Activated naive CD8-positive, alpha-beta T cell treated with anti-CD3 and anti-CD28 coated beads for 36 hours (primary cell): Measurements from ENCODE around the gene ANKH. TPM values are rescaled to one million over a fixed set of nuclear protein-coding genes. Genes with fewer than 3 reads are reported as not detected.
"Not testable (repeated sequence)": the region's sequence is repeated elsewhere in the genome, so short reads cannot be mapped to it uniquely, and the experiment has no call there.

Experiments
- DNase-seq: peaks from one replicate; pipeline ENCODE4 v3.0.0; 2021
- H3K27ac Mint-ChIP-seq: one replicate; pipeline ENCODE4 v1.8.0; 2022; ENCODE audit warnings: mild to moderate bottlenecking, moderate library complexity, mixed read lengths
- H3K27me3 Mint-ChIP-seq: one replicate; pipeline ENCODE4 v1.8.0; 2022; ENCODE audit warnings: mild to moderate bottlenecking, mixed read lengths
- H3K36me3 Mint-ChIP-seq: one replicate; pipeline ENCODE4 v1.8.0; 2021; ENCODE audit warnings: mild to moderate bottlenecking, mixed read lengths
- H3K4me1 Mint-ChIP-seq: one replicate; pipeline ENCODE4 v1.8.0; 2021; ENCODE audit warnings: mixed read lengths
- H3K4me3 Mint-ChIP-seq: one replicate; pipeline ENCODE4 v1.8.0; 2022; ENCODE audit warnings: mild to moderate bottlenecking, moderate library complexity, mixed read lengths
- H3K9me3 Mint-ChIP-seq: one replicate; pipeline ENCODE4 v1.8.0; 2022; ENCODE audit warnings: mixed read lengths
- total RNA-seq, 2 experiments: library from RNA; stranded (reverse); gene quantifications; one replicate each; pipeline ENCODE4 v1.2.3, GENCODE V29; 2021

The ANKH gene
- total RNA-seq, 2 experiments from 2014 or later: 82.5 to 84.6 TPM

DNA sequence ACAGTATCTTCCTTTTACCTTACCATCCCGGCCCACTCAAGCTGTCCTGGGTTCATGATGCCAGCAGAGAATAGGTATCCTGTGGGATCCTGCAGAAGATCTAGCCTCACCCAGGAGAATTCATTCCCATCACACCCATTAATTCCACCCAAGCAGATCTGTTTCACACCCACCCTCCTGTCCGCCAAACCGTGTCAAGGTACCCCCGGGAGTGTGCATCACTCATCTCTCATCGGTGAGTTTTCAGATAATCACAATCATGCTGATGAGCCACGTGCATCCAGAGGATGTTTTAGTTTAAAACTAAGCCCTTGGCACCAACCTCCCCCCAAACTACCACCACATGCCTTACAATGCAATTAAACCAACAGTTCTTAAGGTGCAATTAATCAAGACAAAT is 18.8 kb downstream of the ANKH start:
- peaks cover 11% of the 10 kb centered on the region for H3K36me3 Mint-ChIP-seq
- H3K27ac Mint-ChIP-seq: no peak overlapping the region
- DNase-seq: no peak
- no peaks in the 10 kb centered on the region for H3K9me3 Mint-ChIP-seq
- no peaks in the 10 kb centered on the region for H3K27me3 Mint-ChIP-seq
- H3K4me1 Mint-ChIP-seq: peaks cover 24% of the 10 kb centered on the region
- H3K4me3 Mint-ChIP-seq: no peak overlapping the region

- Mint-ChIP-seq H3K27me3 (no peaks in the 10 kb centered on the region), H3K4me3 (no peak overlapping the region), H3K27ac (no peak overlapping the region), H3K4me1 (peaks cover 24% of the 10 kb centered on the region), H3K36me3 (peaks cover 11% of the 10 kb centered on the region), H3K9me3 (no peaks in the 10 kb centered on the region)
- no peak for DNase-seq
These were observed 19.5 kb downstream of the ANKH start for GRCh38 chr5:14851999-14852526.

DNA sequence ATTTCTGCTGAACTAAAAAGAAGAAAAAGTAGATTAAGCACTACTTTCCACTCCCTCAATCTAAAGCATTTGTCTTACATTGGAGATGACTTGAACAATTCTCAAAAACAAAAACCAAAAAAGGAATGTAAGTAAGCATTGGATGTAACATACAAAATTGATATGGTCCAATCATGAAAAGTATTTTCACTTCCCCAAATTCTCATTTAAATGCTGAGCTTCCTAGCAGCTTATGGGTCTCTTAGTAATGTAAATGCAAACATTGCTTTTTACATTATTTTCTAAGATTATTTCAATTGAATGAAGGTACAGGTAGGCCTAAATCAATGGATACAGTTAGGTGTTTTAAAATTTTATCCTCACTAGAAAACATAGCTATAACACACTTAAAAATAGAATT is 20.0 kb downstream of the ANKH start:
- Mint-ChIP-seq H3K27ac (no peak overlapping the region), H3K4me1 (peaks cover 21% of the 10 kb centered on the region), H3K27me3 (no peaks in the 10 kb centered on the region), H3K9me3 (no peaks in the 10 kb centered on the region), H3K4me3 (no peak overlapping the region), H3K36me3 (peaks cover 15% of the 10 kb centered on the region)
- no peak for DNase-seq

DNA sequence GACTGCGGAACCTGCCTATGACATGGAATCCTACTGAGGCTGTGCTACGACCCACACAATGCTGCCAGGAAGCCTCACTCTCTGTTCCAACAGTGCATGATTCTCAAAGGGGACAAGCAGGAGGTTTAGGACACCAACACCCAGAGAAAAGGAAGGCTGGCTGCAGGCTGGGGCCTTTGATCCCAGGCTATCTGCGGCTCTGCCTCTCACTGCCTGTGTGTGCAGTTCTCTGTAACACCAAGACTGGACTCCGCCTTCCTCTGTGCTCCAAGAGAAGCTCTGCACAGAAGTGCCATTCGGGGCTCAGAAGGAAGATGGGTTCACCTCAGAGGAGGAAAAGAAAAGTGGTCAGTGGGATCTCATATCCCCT is 20.5 kb downstream of the ANKH start:
- H3K4me1 Mint-ChIP-seq: peaks cover 15% of the 10 kb centered on the region
- DNase-seq: no peak
- no peaks in the 10 kb centered on the region for H3K27me3 Mint-ChIP-seq
- H3K4me3 Mint-ChIP-seq: no peak overlapping the region
- H3K36me3 Mint-ChIP-seq: peaks cover 14% of the 10 kb centered on the region
- no peak overlapping the region for H3K27ac Mint-ChIP-seq
- no peaks in the 10 kb centered on the region for H3K9me3 Mint-ChIP-seq

GRCh38 chr5:14850419-14851049 is 21.0 kb downstream of the ANKH start:
- peaks cover 12% of the 10 kb centered on the region for H3K4me1 Mint-ChIP-seq
- no peak overlapping the region for H3K4me3 Mint-ChIP-seq
- DNase-seq: no peak
- no peaks in the 10 kb centered on the region for H3K27me3 Mint-ChIP-seq
- H3K27ac Mint-ChIP-seq: no peak overlapping the region
- H3K9me3 Mint-ChIP-seq: no peaks in the 10 kb centered on the region
- H3K36me3 Mint-ChIP-seq: peaks cover 14% of the 10 kb centered on the region

- H3K4me3 Mint-ChIP-seq: no peak overlapping the region
- peaks cover 10% of the 10 kb centered on the region for H3K4me1 Mint-ChIP-seq
- no peaks in the 10 kb centered on the region for H3K27me3 Mint-ChIP-seq
- no peak for DNase-seq
- H3K9me3 Mint-ChIP-seq: no peaks in the 10 kb centered on the region
- H3K36me3 Mint-ChIP-seq: peaks cover 8% of the 10 kb centered on the region
- H3K27ac Mint-ChIP-seq: no peak overlapping the region
These were observed 21.9 kb downstream of the ANKH start for GRCh38 chr5:14849516-14850294.

DNA sequence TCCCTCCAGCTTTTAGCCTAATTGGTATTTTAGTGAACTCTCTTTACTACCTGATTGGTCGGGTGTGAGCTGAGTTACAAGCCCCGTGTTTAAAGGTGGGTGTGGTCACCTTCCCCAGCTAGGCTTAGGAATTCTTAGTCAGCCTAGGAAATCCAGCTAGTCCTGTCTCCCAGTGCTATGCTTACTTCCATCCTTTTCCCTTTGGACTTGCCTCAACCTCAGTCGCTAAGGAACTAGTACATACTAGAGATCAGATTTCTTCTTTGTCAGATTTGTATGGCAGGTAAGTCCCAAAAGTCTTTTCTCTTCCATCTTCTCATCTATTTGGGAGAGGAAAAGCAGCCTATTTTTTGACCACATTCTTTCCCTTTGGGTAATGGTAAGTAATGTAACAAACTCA is 22.6 kb downstream of the ANKH start:
- H3K36me3 Mint-ChIP-seq, H3K27ac Mint-ChIP-seq, H3K9me3 Mint-ChIP-seq, H3K4me1 Mint-ChIP-seq, H3K4me3 Mint-ChIP-seq, H3K27me3 Mint-ChIP-seq, DNase-seq: not testable (repeated sequence)

DNA sequence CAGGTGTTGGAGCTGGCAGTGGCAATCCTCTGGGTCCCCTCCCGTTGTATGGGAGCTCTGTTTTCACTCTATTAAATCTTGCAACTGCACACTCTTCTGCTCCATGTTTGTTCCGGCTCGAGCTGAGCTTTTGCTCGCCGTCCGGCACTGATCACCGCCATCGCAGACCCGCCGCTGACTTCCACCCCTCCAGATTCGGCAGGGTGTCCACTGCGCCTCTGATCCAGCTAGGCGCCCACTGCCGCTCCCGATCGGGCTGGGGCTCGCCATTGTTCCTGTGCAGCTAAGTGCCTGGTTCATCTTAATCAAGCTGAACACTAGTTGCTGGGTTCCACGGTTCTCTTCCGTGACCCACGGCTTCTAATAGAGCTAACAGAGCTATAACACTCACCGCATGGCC is 23.2 kb downstream of the ANKH start:
- peaks cover 8% of the 10 kb centered on the region for H3K36me3 Mint-ChIP-seq
- H3K27ac Mint-ChIP-seq: no peak overlapping the region
- no peak for DNase-seq
- no peaks in the 10 kb centered on the region for H3K9me3 Mint-ChIP-seq
- peaks cover 5% of the 10 kb centered on the region for H3K4me1 Mint-ChIP-seq
- no peaks in the 10 kb centered on the region for H3K27me3 Mint-ChIP-seq
- H3K4me3 Mint-ChIP-seq: no peak overlapping the region

DNA sequence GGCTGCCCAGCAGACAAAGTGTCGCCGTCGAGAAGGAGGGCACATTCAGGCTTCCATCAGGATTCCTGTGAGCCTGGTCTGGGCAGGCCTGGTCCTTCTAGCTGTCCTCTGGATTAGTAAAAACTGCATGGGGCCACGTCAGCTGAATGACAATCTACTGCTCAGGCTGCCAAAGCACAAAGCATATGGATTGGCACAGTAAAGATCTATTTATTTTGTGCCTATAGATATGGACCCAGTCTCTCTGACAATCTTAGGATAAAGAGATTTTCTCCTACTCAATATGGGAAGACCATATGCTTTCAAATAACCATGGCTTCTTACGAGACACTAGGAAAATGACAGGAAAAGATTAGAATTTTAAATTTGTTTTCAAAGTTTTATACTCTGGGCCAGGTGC is 24.1 kb downstream of the ANKH start:
- H3K9me3 Mint-ChIP-seq: no peaks in the 10 kb centered on the region
- peaks cover 5% of the 10 kb centered on the region for H3K4me1 Mint-ChIP-seq
- H3K27me3 Mint-ChIP-seq: no peaks in the 10 kb centered on the region
- peaks cover 8% of the 10 kb centered on the region for H3K36me3 Mint-ChIP-seq
- no peak overlapping the region for H3K27ac Mint-ChIP-seq
- H3K4me3 Mint-ChIP-seq: no peak overlapping the region
- no peak for DNase-seq

DNA sequence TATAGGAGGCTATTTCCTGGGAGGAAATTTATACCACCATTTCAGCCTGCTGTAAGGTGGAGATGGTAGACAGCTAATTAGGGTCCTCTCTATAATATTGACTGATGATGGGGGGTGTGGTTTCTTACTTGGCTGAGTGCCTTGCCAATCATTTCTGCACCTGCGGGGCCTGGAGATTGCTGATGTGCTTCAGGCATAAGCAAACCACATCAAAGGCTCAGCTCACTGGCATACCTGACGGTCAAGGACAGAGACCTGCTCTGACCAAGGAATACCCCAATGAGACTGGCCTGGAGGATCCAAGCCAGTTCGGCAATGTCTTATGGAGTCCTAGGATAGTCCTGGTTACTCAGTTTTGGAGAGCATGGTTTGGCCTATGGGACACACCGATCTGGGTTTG is 29.5 kb downstream of the ANKH start:
- Mint-ChIP-seq H3K4me1 (peaks cover 9% of the 10 kb centered on the region), H3K27me3 (no peaks in the 10 kb centered on the region), H3K9me3 (peaks cover 4% of the 10 kb centered on the region)

DNA sequence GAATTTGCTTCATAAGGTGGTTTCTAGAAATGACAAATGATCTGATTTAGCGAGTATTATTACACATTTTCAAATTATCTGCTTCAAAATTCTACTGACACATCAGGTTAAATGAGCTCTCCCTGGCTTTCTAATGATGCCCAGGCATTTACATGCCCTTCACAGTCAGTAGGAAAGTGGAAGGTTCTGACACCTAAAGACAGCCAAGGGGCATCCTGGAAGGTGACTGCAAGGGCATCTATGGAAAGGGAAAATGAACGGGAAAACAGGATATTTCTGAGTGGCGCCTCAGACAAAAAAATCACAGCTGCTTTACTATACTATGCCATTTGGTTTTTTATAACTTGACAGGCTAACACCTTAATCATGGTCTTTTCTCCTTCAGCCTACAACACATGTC is 31.0 kb downstream of the ANKH start:
- H3K27ac Mint-ChIP-seq: no peak overlapping the region
- H3K9me3 Mint-ChIP-seq: peaks cover 5% of the 10 kb centered on the region
- no peak overlapping the region for H3K4me3 Mint-ChIP-seq
- DNase-seq: no peak
- no peaks in the 10 kb centered on the region for H3K27me3 Mint-ChIP-seq
- H3K4me1 Mint-ChIP-seq: peaks cover 11% of the 10 kb centered on the region
- peaks cover 26% of the 10 kb centered on the region for H3K36me3 Mint-ChIP-seq

More for the DNA sequence above, 29.5 kb downstream of the ANKH start:
- Mint-ChIP-seq H3K36me3 (peaks cover 29% of the 10 kb centered on the region), H3K27ac (no peak overlapping the region), H3K4me3 (no peak overlapping the region)
- DNase-seq: no peak

- H3K9me3 Mint-ChIP-seq: peaks cover 5% of the 10 kb centered on the region
- H3K27me3 Mint-ChIP-seq: no peaks in the 10 kb centered on the region
- peaks cover 15% of the 10 kb centered on the region for H3K4me1 Mint-ChIP-seq
- DNase-seq: no peak
- peaks cover 26% of the 10 kb centered on the region for H3K36me3 Mint-ChIP-seq
- no peak overlapping the region for H3K27ac Mint-ChIP-seq
- no peak overlapping the region for H3K4me3 Mint-ChIP-seq
These were observed 32.9 kb downstream of the ANKH start for GRCh38 chr5:14838396-14839319.

GRCh38 chr5:14837423-14838122 is 34.0 kb downstream of the ANKH start:
- H3K27me3 Mint-ChIP-seq, H3K27ac Mint-ChIP-seq, H3K9me3 Mint-ChIP-seq, DNase-seq, H3K4me3 Mint-ChIP-seq: not testable (repeated sequence)
- peaks cover 26% of the 10 kb centered on the region for H3K36me3 Mint-ChIP-seq
- peaks cover 15% of the 10 kb centered on the region for H3K4me1 Mint-ChIP-seq

DNA sequence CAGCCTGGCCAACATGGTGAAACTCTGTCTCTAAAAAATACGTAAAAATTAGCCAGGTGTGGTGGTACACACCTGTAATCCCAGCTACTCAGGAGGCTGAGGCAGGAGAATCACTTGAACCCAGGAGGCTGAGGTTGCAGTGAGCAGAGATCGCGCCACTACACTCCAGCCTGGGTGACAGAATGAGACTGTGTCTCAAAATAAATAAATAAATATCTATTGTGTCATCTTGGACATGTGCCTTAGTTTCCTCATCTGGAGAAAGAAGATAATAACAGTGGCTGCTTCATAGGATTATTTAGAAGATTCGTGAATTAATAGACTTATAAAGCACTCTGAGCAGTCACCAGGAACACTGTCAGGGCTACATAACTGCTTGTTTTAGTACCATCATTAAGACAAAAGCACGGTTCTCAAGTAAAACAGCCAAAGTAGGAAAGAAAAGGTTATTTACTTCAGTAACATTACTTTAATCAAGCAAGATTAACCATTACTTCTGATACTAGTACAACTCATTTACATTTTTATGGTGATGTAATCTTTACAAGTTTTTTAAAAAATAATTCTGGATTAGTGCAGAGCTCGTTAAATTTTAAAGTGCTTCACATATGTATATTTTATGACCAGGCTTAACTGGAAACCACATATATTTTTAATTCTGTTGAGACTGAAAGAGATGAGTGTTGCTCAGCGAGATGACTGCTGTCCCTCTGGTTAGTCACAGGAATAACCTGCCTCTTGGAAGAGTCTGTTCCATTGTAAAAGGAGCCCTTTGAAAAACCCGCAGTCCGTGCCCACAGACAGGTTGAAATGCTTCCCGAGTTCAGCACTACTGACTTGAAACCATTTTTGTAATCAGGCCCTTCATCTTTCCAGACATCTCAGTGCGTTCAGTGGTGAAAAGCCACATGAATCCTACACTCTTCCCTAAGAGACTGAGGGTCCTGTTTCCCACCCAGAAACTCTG is 36.7 kb downstream of the ANKH start:
- DNase-seq: no peak
- Mint-ChIP-seq H3K27ac (no peak overlapping the region), H3K4me3 (no peak overlapping the region), H3K9me3 (peaks cover 5% of the 10 kb centered on the region), H3K27me3 (no peaks in the 10 kb centered on the region), H3K36me3 (peaks cover 24% of the 10 kb centered on the region), H3K4me1 (peaks cover 21% of the 10 kb centered on the region)
